GM13976 (cell line): Measurements from ENCODE around the gene MYLK.
A peak's percentile ranks its signal among the peaks of the same experiment; 100 is the strongest.
"Not testable (repeated sequence)": the region's sequence is repeated elsewhere in the genome, so short reads cannot be mapped to it uniquely, and the experiment has no call there.

Source experiments
- DNase-seq: peaks from one replicate; pipeline ENCODE4 v3.0.0; 2012; ENCODE audit warnings: low spot score
- in situ Hi-C: fragments of 300-500 bp; cut with MboI; formaldehyde crosslinking; loops from one replicate; pipeline ENCODE4 v1.12.0; 2022; ENCODE audit warnings: low sequenced_read_pairs, mixed read lengths, inconsistent platforms; ENCODE audit not compliant: unreplicated experiment
- TF ChIP-seq, protein P1 (sequence below): IDR thresholded peaks from 2 replicates; pipeline ENCODE4 v1.5.1; 2012; ENCODE audit warnings: borderline replicate concordance, mild to moderate bottlenecking; ENCODE audit not compliant: insufficient read depth; ENCODE audit errors: extremely low read depth, missing control alignments, control extremely low read depth

The MYLK gene

DNA sequence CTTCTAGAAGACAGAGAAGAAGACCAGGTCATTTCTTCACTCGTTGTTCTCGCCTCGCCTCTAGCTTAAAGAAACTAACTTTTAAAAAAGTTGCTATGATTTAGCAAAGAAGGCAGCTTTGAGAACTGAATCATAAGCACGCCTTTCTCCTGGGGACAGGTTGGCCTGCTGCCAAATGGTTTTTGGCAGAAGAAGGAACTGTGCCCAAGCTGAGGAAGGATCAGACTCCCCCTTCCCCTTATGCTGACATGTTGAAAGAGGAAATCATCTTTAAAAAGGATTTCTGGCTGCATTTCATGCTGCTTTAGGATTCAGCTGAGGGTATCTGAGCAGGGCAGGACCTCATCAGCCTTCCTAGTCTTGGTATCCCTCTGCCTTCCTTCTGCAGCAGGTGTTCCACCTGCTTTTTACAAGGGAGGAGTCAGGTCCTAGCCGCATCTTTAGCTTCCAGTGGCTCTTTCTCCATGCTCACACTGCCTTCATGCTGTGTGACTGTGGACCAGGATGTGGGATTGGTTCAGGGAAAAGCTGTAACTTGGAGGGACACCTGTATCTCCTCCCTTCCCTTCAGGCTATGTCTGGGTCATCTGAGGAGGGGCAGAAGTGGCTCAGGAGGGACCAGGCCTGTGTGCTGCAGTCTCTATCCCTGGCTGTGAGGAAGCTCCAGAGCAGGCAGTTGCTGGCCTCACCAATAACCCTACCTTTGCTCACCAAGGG, 265.2 kb downstream of the MYLK start:
- in situ Hi-C loops = no loop called here
- no peak for DNase-seq
- TF ChIP-seq, protein P1, sequence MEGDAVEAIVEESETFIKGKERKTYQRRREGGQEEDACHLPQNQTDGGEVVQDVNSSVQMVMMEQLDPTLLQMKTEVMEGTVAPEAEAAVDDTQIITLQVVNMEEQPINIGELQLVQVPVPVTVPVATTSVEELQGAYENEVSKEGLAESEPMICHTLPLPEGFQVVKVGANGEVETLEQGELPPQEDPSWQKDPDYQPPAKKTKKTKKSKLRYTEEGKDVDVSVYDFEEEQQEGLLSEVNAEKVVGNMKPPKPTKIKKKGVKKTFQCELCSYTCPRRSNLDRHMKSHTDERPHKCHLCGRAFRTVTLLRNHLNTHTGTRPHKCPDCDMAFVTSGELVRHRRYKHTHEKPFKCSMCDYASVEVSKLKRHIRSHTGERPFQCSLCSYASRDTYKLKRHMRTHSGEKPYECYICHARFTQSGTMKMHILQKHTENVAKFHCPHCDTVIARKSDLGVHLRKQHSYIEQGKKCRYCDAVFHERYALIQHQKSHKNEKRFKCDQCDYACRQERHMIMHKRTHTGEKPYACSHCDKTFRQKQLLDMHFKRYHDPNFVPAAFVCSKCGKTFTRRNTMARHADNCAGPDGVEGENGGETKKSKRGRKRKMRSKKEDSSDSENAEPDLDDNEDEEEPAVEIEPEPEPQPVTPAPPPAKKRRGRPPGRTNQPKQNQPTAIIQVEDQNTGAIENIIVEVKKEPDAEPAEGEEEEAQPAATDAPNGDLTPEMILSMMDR = no peak

DNA sequence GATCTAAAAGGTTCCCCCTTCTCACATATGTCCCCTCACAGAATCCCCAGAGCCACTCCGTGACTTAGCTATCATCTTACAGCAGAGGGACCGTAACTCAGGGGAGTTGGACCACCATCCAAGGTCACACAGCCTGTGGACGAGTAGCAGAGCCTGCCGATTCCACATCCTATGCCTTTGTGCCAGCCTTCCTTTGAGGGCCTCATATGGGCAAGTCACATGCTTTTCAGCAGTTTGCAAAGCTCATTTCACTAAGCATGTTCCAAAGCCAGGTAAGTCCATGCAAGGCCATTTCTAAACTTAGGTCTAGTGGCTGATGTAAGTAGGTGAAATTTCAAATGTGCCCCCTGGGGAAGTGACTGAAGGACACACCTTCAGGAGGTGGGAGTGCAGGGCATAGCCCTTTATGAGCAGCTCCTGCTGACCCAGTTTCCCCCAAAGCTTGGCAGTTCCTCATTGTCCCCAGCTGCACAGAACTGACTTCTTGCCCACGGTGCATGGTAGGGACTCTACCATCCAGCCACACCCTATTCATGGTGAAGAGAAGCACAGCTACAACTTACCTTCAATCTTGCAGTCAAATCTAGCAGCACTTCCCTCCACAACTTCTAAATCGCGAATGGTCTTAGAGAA, 265.9 kb downstream of the MYLK start:
- in situ Hi-C loops = no loop called here
- TF ChIP-seq, protein P1 = no peak
- DNase-seq = no peak

DNA sequence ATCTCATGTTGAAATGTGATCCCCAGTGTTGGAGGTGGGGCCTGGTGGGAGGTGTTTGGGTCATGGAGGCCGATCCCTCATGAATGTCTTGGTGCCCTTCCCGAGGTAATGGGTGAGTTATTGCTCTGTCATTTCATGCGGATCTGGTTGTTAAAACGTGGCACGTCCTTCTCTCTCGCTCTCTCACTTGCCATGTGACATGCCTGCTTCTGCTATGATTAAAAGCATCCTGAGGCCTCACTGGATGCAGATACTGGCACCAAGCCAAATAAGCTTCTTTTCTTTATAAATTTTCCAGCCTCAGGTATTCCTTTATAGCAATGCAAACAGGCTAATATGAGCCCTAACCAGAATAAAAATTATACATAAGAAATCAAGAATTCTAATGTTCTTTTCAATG, 267.5 kb downstream of the MYLK start:
- TF ChIP-seq, protein P1 = no peak
- no peak for DNase-seq
- in situ Hi-C loops = no loop called here

DNA sequence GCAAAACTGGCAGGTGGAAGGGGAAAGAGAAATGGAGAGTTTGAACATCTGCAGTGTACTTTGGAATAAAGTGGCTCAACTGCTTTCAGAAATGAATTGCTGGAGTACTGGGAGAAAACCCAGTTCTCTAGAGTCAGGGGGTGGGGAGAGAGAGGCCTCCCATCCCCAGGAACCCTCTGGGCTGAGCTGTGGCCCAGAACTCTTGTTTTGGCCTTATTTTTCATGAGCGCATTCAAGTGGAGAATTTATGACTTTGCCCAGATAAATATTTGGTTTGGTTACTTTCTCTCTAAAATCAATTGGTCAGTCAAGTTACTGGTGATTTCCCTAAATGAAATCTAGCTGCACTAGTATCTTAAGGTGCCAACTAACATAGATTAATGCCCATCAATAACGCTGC, 270.6 kb downstream of the MYLK start:
- in situ Hi-C loops = no loop called here
- TF ChIP-seq, protein P1 = no peak
- no peak for DNase-seq

DNA sequence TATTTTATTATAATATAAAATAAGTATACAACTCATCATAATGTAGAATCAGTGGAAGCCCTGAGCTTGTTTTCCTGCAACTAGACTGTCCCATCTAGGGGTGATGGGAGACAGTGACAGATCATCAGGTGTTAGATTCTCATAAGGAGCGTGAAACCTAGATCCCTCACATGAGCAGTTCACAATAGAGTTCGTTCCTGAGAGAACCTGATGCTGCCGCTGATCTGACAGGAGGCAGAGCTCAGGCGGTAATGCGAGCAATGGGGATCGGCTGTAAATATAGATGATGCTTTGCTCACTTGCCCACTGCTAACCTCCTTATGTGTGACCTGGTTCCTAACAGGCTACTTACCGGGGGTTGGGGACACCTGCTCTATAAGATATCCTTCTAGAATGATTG, 272.5 kb downstream of the MYLK start:
- in situ Hi-C loops, DNase-seq: not testable (repeated sequence)

DNA sequence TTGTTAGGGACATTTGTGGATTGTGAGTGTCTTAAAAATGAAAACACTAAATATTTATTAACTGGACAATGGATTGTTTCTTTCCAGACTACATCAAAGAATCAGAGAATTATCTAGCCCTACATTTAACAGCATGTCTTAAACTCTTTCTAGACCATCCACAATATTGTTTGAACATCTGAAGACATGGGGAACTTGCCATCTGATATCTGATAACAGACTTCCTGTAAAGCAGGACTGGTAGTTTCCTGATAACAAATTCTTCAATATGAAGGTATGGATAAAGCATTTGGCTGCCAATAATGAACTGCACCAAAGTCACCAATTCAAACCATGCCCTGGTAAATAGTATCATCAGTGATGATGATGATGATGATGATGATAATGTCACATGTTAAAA, 273.1 kb downstream of the MYLK start:
- DNase-seq = no peak
- TF ChIP-seq, protein P1 = no peak
- in situ Hi-C loops = no loop called here

DNA sequence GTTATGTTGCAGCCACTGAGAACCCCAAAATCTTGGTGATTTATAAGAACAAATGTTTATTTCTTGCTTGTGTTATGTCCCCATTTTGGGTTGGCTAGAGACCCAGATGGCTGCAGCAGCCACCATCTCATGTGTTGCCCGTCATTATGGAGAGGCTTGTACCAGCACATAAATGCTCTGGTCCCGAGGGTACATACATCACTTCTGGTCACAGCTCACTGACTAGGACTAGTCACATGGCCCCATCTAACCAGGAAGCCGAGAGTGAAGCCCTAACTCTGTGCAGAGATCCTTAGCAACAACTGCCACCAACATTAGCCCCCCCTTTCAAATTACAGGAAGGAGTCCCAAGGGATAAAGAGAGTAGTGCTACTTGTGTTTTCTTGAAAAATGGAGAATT, 273.8 kb downstream of the MYLK start:
- DNase-seq = peak; percentile 49
- in situ Hi-C loops = no loop called here
- TF ChIP-seq, protein P1 = no peak
